Heart left ventricle (tissue), 16 donors: ENCODE data around the gene TNFRSF8. TPM values are rescaled to one million over a fixed set of nuclear protein-coding genes. Genes with fewer than 3 reads are reported as not detected.

Experiments
- ATAC-seq, 4 donors: fragments of 200-7000 bp; cut with Tn5 transposase; one replicate each; pipeline ENCODE4 v1.9.1; 2020 to 2022; ENCODE audit warnings: moderate library complexity in 4 of 4, mild to moderate bottlenecking in 3 of 4, moderate number of reproducible peaks in 1 of 4
- DNase-seq, 5 donors: peaks; one replicate each; pipeline ENCODE4 v3.0.0-alpha.2; 2020
- H3K27ac ChIP-seq, 12 donors: fragments of 200-600 bp; sonication (generic) in 4 of 12; one replicate each; pipeline versions ENCODE4 v1.5.0 to v1.8.0; 2016 to 2022; ENCODE audit warnings: mild to moderate bottlenecking in 2 of 12
- H3K27me3 ChIP-seq, 9 donors: fragments of 200-600 bp; sonication (generic) in 2 of 9; one replicate each; pipeline versions ENCODE4 v1.5.1 to v1.8.0; 2016 to 2022; ENCODE audit warnings: mild to moderate bottlenecking in 3 of 9
- H3K36me3 ChIP-seq, 9 donors: fragments of 200-600 bp; sonication (generic) in 2 of 9; one replicate each; pipeline versions ENCODE4 v1.5.0 to v1.8.0; 2018 to 2022; ENCODE audit warnings: mild to moderate bottlenecking in 2 of 9
- H3K4me1 ChIP-seq, 12 donors: fragments of 200-600 bp; sonication (generic) in 4 of 12; one replicate each; pipeline versions ENCODE4 v1.5.0 to v1.8.0; 2016 to 2022; ENCODE audit warnings: mild to moderate bottlenecking in 3 of 12
- H3K4me3 ChIP-seq, 12 donors: fragments of 200-600 bp; sonication (generic) in 4 of 12; one replicate each; pipeline versions ENCODE4 v1.5.0 to v1.8.0; 2017 to 2022; ENCODE audit warnings: mild to moderate bottlenecking in 9 of 12, moderate library complexity in 4 of 12
- H3K9me3 ChIP-seq, 12 donors: fragments of 200-600 bp; sonication (generic) in 4 of 12; one replicate each; pipeline versions ENCODE4 v1.5.0 to v1.8.0; 2016 to 2022; ENCODE audit warnings: mild to moderate bottlenecking in 1 of 12
- POLR2A ChIP-seq, 2 donors: fragments of 450-650 bp; IDR thresholded peaks; one replicate each; pipeline ENCODE4 v1.6.1; 2017; ENCODE audit warnings: antibody characterized with exemption in 2 of 2, mild to moderate bottlenecking in 2 of 2, moderate library complexity in 2 of 2
- WGBS, 4 donors: extraction: QIAGEN DNeasy Blood & Tissue Kit in 2 of 4; methylation state at CpG; one replicate each; pipeline versions ENCODE4 v1.1.5 to v1.1.7; 2013 to 2018; 5-methylcytosine and 5-hydroxymethylcytosine counted together
- intact Hi-C, 10 donors: fragments of 100-400 bp; cut with DNase I; formaldehyde crosslinking; loops; one replicate each; pipeline versions ENCODE4 v1.11.1 to v1.14.2; 2022
- polyA plus RNA-seq, 2 donors: library from polyadenylated mRNA; stranded (reverse); fragments of 200-250 nt; gene quantifications; one replicate each; pipeline ENCODE4 v1.2.3, GENCODE V29; 2013
- total RNA-seq, 9 donors: library from RNA; depleted of rRNA in 2 of 9; stranded (reverse); fragments of >200 nt in 2 of 9; fragmentation: NEBNext Ultra II Directional in 3 of 9; extraction: Animal tissue kit (Norgen Biotek cat#: 25700) in 3 of 9; gene quantifications; one replicate each; pipeline versions ENCODE4 v1.1.0 to v1.2.4, GENCODE V29; 2016 to 2023
- TF ChIP-seq, protein P1 (sequence below), 12 donors: fragments of 200-600 bp; sonication (generic) in 4 of 12; IDR thresholded peaks; one replicate each; pipeline versions ENCODE4 v1.5.0 to v1.8.0; 2018 to 2022; ENCODE audit warnings: antibody characterized with exemption in 12 of 12, mild to moderate bottlenecking in 5 of 12
- donor health status: ischemic (EF 13 %, LVEDD 7.1; RV severe dilation, severe dysfunction).
- donor health status: healthy with polysubstance abuse.
- donor health status: DM: no; HTN: yes; CAD: no.
- donor health status: DM: no; HTN: no; CAD: no.
- donor health status: ischemic (EF 25% LVEDD 6.9; RV normal size, moderate dysfunction).
- donor health status: ischemic (EF 25% LVEDD 5.7; RV mildly dilated, moderate dysfunction).
- donor health status: healthy.
- donor health status: DM: yes; HTN: yes; CAD: no.
- donor health status: ischemic (EF 35%, LVEDD 5.7; RV mildly dilated, moderate dysfunction).
- donor health status: nonischemic (EF 11% LVEDD 7.7; RV severe dilation, severe dysfunction).
- donor health status: DM: yes; HTN: yes; CAD: no.
- donor health status: PGD.
- donor health status: ischemic (EF 29% LVEDD 5.4; RV normal size, mild dysfunction).
- donor health status: nonischemic (EF 23%, LVEDD 6.1; RV moderate dilation, normal function).

Gene TNFRSF8
- total and polyA plus RNA-seq, 11 donors, result 0.51 to 4.5 (median 0.76) TPM

GRCh38 chr1:12188115-12188514 lies 125.0 kb downstream of the TNFRSF8 start:
- H3K27me3 ChIP-seq, result no peaks in the 10 kb centered on the region
- no peak overlapping the region for H3K4me3 ChIP-seq
- no peak overlapping the region for H3K27ac ChIP-seq
- no peaks in the 10 kb centered on the region for H3K9me3 ChIP-seq
- peaks cover 6 to 75% (median 45%) of the 10 kb centered on the region in 12 donors for H3K4me1 ChIP-seq
- intact Hi-C loops, result loop anchor here in 2 of 10 donors (5.0 to 10.0 kb wide), 2 partner anchors 41 to 53 kb away; no protein-coding TSS in a partner anchor
- WGBS, 4 donors, result 54 to 71% (median 57%) methylated on average over 3 of the region's 3 CpGs
- ATAC-seq, result no peak
- DNase-seq, result no peak
- H3K36me3 ChIP-seq, result peaks cover 0 to 54% (median 21%) of the 10 kb centered on the region in 9 donors
- TF ChIP-seq, protein P1, sequence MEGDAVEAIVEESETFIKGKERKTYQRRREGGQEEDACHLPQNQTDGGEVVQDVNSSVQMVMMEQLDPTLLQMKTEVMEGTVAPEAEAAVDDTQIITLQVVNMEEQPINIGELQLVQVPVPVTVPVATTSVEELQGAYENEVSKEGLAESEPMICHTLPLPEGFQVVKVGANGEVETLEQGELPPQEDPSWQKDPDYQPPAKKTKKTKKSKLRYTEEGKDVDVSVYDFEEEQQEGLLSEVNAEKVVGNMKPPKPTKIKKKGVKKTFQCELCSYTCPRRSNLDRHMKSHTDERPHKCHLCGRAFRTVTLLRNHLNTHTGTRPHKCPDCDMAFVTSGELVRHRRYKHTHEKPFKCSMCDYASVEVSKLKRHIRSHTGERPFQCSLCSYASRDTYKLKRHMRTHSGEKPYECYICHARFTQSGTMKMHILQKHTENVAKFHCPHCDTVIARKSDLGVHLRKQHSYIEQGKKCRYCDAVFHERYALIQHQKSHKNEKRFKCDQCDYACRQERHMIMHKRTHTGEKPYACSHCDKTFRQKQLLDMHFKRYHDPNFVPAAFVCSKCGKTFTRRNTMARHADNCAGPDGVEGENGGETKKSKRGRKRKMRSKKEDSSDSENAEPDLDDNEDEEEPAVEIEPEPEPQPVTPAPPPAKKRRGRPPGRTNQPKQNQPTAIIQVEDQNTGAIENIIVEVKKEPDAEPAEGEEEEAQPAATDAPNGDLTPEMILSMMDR (IDR thresholded peaks at IDR 0.05), result no peak
- TF ChIP-seq POLR2A (IDR thresholded peaks at IDR 0.05), result no peak

GRCh38 chr1:12188657-12189327 lies 125.7 kb downstream of the TNFRSF8 start:
- Histone ChIP-seq H3K27ac (no peak overlapping the region), H3K27me3 (no peaks in the 10 kb centered on the region), H3K4me3 (no peak overlapping the region), H3K36me3 (peaks cover 0 to 60% (median 28%) of the 10 kb centered on the region in 9 donors), H3K9me3 (no peaks in the 10 kb centered on the region), H3K4me1 (peaks cover 6 to 75% (median 44%) of the 10 kb centered on the region in 12 donors)
- TF ChIP-seq POLR2A (IDR thresholded peaks at IDR 0.05), result no peak
- TF ChIP-seq, protein P1 (IDR thresholded peaks at IDR 0.05), result no peak
- DNase-seq (no peak), ATAC-seq (no peak)
- WGBS, 4 donors, result 79 to 90% (median 83%) methylated on average over 12 to 13 of the region's 13 CpGs
- intact Hi-C loops, result loop anchor here in 2 of 10 donors (5.0 to 10.0 kb wide), 2 partner anchors 41 to 54 kb away; no protein-coding TSS in a partner anchor

GRCh38 chr1:12189328-12189682 lies 126.2 kb downstream of the TNFRSF8 start:
- Histone ChIP-seq H3K36me3 (peaks cover 0 to 65% (median 33%) of the 10 kb centered on the region in 9 donors), H3K4me1 (peaks cover 6 to 74% (median 39%) of the 10 kb centered on the region in 12 donors), H3K4me3 (no peak overlapping the region), H3K9me3 (no peaks in the 10 kb centered on the region), H3K27me3 (no peaks in the 10 kb centered on the region), H3K27ac (no peak overlapping the region)
- intact Hi-C loops, result loop anchor here in 2 of 10 donors (5.0 to 10.0 kb wide), 2 partner anchors 42 to 55 kb away; no protein-coding TSS in a partner anchor
- DNase-seq (no peak), ATAC-seq (no peak)
- TF ChIP-seq, protein P1 (IDR thresholded peaks at IDR 0.05), result no peak
- no peak for TF ChIP-seq POLR2A (IDR thresholded peaks at IDR 0.05)
- WGBS, 4 donors, result 71 to 83% (median 77%) methylated on average over 5 of the region's 5 CpGs

DNA sequence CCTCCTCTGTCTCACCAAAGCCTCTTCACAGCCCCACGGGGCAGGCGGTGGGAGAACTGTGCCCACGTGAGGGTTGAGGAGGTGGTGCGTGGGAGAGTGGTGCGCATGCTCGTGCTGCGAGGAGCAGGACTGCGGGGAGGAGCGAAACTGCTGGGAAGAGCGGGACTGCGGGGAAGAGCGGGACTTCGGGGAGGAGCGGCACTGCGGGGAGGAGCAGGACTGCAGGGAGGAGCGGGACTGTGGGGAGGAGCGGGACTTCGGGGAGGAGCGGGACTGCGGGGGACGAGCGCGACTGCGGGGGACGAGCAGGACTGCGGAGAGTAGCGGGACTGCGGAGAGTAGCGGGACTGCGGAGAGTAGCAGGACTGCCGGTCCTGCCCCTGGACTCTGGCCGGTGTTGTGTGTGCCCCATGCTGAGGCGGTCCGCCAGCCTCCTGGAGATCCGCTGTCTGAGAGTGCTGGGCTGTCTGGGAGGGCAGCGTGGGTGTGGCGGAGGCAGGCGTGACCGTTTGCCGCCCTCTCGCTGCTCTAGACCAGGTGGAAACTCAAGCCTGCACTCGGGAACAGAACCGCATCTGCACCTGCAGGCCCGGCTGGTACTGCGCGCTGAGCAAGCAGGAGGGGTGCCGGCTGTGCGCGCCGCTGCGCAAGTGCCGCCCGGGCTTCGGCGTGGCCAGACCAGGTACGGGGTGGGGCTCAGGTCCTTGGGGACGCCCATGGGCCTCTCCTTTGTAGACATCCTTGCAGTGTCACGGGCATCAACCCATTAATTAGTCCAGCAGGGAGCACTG lies 128.3 kb downstream of the TNFRSF8 start:
- H3K4me1 ChIP-seq, result peaks cover 0 to 73% (median 18%) of the 10 kb centered on the region in 12 donors
- intact Hi-C loops, result no loop called here
- 84 to 90% (median 89%) methylated on average over 48 to 58 of the region's 58 CpGs for WGBS, 4 donors
- peaks cover 0 to 79% (median 46%) of the 10 kb centered on the region in 9 donors for H3K36me3 ChIP-seq
- TF ChIP-seq POLR2A (IDR thresholded peaks at IDR 0.05), result no peak
- TF ChIP-seq, protein P1 (IDR thresholded peaks at IDR 0.05), result no peak
- no peaks in the 10 kb centered on the region for H3K27me3 ChIP-seq
- no peak for DNase-seq
- ATAC-seq, result no peak
- no peak overlapping the region for H3K4me3 ChIP-seq
- no peak overlapping the region for H3K27ac ChIP-seq
- no peaks in the 10 kb centered on the region for H3K9me3 ChIP-seq
